Neural cell (in vitro differentiated cells): Measurements from ENCODE around the gene TTLL5. TPM values are rescaled to one million over a fixed set of nuclear protein-coding genes. Genes with fewer than 3 reads are reported as not detected.

ENCODE experiments used
- H2AFZ ChIP-seq: fragments of 200-600, 300-800 bp; sonication (generic), shearing (Covaris generic); 2 replicates; pipeline ENCODE4 v1.6.0; 2014; ENCODE audit warnings: low read depth, mild to moderate bottlenecking, antibody characterized with exemption, low read length, moderate library complexity
- H3F3A ChIP-seq: fragments of 200-600 bp; shearing (Covaris generic); 2 replicates; pipeline ENCODE4 v1.6.1; 2016; ENCODE audit warnings: mild to moderate bottlenecking, moderate library complexity, mixed read lengths, antibody characterized with exemption, low read length; ENCODE audit not compliant: insufficient read depth, poor library complexity, severe bottlenecking
- H3K27ac ChIP-seq: fragments of 200-600, 300-800 bp; sonication (generic), shearing (Covaris generic); 2 replicates; pipeline ENCODE4 v1.5.1; 2014; ENCODE audit warnings: mild to moderate bottlenecking, low read length, moderate library complexity
- H3K27me3 ChIP-seq: fragments of 300-800, 200-600 bp; sonication (generic), shearing (Covaris generic); 2 replicates; pipeline ENCODE4 v1.6.0; 2014; ENCODE audit warnings: mild to moderate bottlenecking, low read depth, low read length, moderate library complexity; ENCODE audit not compliant: insufficient read depth
- H3K36me3 ChIP-seq: fragments of 300-800, 200-600 bp; sonication (generic), shearing (Covaris generic); 2 replicates; pipeline ENCODE4 v1.5.1; 2014; ENCODE audit warnings: mild to moderate bottlenecking, antibody characterized with exemption, low read length, moderate library complexity; ENCODE audit not compliant: insufficient read depth
- H3K4me2 ChIP-seq: fragments of 300-800, 200-600 bp; sonication (generic), shearing (Covaris generic); 2 replicates; pipeline ENCODE4 v1.6.0; 2014; ENCODE audit warnings: mild to moderate bottlenecking, low read length
- H3K4me3 ChIP-seq: fragments of 300-800, 200-600 bp; sonication (generic), shearing (Covaris generic); 2 replicates; pipeline ENCODE4 v1.5.1; 2014; ENCODE audit warnings: mild to moderate bottlenecking, low read length, moderate library complexity
- H3K79me2 ChIP-seq: fragments of 200-600 bp; shearing (Covaris generic); replicated peaks from 2 replicates; pipeline ENCODE4 v1.6.0; 2014; ENCODE audit warnings: mild to moderate bottlenecking, low read length, moderate library complexity; ENCODE audit not compliant: insufficient read depth
- H3K9ac ChIP-seq: fragments of 300-800, 200-600 bp; sonication (generic), shearing (Covaris generic); 2 replicates; pipeline ENCODE4 v1.6.1; 2016; ENCODE audit warnings: mild to moderate bottlenecking, low read length, mixed read lengths
- H3K9me2 ChIP-seq: fragments of 200-600 bp; shearing (Covaris generic); 2 replicates; pipeline ENCODE4 v1.6.1; 2016; ENCODE audit warnings: mild to moderate bottlenecking, low read length, mixed read lengths; ENCODE audit not compliant: insufficient read depth
- H3K9me3 ChIP-seq: fragments of 200-600, 300-800 bp; sonication (generic), shearing (Covaris generic); 2 replicates; pipeline ENCODE4 v1.6.1; 2016; ENCODE audit warnings: mild to moderate bottlenecking, mixed run types, low read length, moderate library complexity, mixed read lengths
- H4K20me1 ChIP-seq: fragments of 200-600 bp; shearing (Covaris generic); 2 replicates; pipeline ENCODE4 v1.6.1; 2016; ENCODE audit warnings: mild to moderate bottlenecking, mixed run types; ENCODE audit not compliant: insufficient read depth
- EP300 ChIP-seq: fragments of 450-650 bp; conservative IDR thresholded peaks from 2 replicates; pipeline ENCODE4 v1.6.1; 2014; ENCODE audit warnings: antibody characterized with exemption, mild to moderate bottlenecking, moderate library complexity; ENCODE audit not compliant: poor library complexity, severe bottlenecking
- EZH2 ChIP-seq: fragments of 200-600, 300-800 bp; shearing (Covaris generic), sonication (generic); IDR thresholded peaks from 2 replicates; pipeline ENCODE4 v1.6.1; 2014; ENCODE audit warnings: antibody characterized with exemption, low read length, borderline replicate concordance, mild to moderate bottlenecking; ENCODE audit not compliant: insufficient read depth, poor library complexity, severe bottlenecking
- MXI1 ChIP-seq: fragments of 450-650 bp; conservative IDR thresholded peaks from 2 replicates; pipeline ENCODE4 v1.6.1; 2014; ENCODE audit warnings: antibody characterized with exemption, mild to moderate bottlenecking; ENCODE audit not compliant: poor library complexity, severe bottlenecking
- POLR2AphosphoS5 ChIP-seq: IDR thresholded peaks from 2 replicates; pipeline ENCODE4 v1.6.1; 2012
- RAD21 ChIP-seq: fragments of 450-650 bp; conservative IDR thresholded peaks from 2 replicates; pipeline ENCODE4 v1.6.1; 2014; ENCODE audit warnings: antibody characterized with exemption, mild to moderate bottlenecking, moderate library complexity
- SMC3 ChIP-seq: fragments of 450-650 bp; conservative IDR thresholded peaks from 2 replicates; pipeline ENCODE4 v1.6.1; 2014; ENCODE audit warnings: antibody characterized with exemption, mild to moderate bottlenecking, moderate library complexity; ENCODE audit not compliant: poor library complexity
- TAF1 ChIP-seq: IDR thresholded peaks from 2 replicates; pipeline ENCODE4 v1.6.1; 2012; ENCODE audit warnings: low read depth
- polyA plus RNA-seq: library from polyadenylated mRNA; depleted of rRNA; stranded (reverse); fragments of >200 nt; gene quantifications from 2 replicates; pipeline ENCODE4 v1.2.3, GENCODE V29; 2014
- TF ChIP-seq, protein P1 (sequence below): fragments of 450-650 bp; IDR thresholded peaks from 2 replicates; pipeline ENCODE4 v1.5.1; 2014; ENCODE audit warnings: antibody characterized with exemption, mild to moderate bottlenecking, moderate library complexity; ENCODE audit not compliant: poor library complexity, severe bottlenecking
- TF ChIP-seq, protein P2 (sequence below): IDR thresholded peaks from 2 replicates; pipeline ENCODE4 v1.6.1; 2012; ENCODE audit warnings: borderline replicate concordance

TTLL5 gene
- polyA plus RNA-seq, 1 donor from 2014 or later: 8.2 TPM

DNA sequence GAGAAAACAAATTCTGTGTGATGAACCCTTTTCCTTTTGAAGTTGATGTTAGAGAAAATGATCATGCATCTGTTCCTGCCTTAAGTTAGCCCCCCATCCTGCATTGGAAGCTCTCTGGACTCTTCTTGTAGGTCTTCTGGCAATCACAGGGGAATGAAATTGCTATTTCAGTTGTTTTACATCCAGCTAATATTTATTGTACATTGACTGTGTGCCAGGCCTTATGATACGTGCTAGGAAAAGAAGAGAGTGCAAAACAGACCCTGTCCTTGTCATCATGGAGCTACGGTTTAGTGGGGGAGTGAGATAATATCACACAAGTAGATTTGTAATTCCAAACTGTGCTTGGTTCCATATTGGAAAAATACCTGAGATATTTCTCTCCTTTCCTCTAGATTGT lies 202.2 kb downstream of the TTLL5 start:
- Histone ChIP-seq H3K79me2 (no peaks in the 10 kb centered on the region), H3K27me3 (no peaks in the 10 kb centered on the region), H3K4me2 (no peak overlapping the region), H3F3A (no peaks in the 10 kb centered on the region), H3K27ac (no peak overlapping the region), H3K36me3 (no peaks in the 10 kb centered on the region), H3K4me3 (no peak overlapping the region), H3K9me2 (no peaks in the 10 kb centered on the region), H3K9me3 (no peaks in the 10 kb centered on the region), H3K9ac (no peak overlapping the region), H2AFZ (no peak overlapping the region), H4K20me1 (no peaks in the 10 kb centered on the region)
- TF ChIP-seq, protein P1, sequence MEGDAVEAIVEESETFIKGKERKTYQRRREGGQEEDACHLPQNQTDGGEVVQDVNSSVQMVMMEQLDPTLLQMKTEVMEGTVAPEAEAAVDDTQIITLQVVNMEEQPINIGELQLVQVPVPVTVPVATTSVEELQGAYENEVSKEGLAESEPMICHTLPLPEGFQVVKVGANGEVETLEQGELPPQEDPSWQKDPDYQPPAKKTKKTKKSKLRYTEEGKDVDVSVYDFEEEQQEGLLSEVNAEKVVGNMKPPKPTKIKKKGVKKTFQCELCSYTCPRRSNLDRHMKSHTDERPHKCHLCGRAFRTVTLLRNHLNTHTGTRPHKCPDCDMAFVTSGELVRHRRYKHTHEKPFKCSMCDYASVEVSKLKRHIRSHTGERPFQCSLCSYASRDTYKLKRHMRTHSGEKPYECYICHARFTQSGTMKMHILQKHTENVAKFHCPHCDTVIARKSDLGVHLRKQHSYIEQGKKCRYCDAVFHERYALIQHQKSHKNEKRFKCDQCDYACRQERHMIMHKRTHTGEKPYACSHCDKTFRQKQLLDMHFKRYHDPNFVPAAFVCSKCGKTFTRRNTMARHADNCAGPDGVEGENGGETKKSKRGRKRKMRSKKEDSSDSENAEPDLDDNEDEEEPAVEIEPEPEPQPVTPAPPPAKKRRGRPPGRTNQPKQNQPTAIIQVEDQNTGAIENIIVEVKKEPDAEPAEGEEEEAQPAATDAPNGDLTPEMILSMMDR: no peak
- TF ChIP-seq POLR2AphosphoS5: no peak
- no peak for TF ChIP-seq EZH2
- no peak for TF ChIP-seq RAD21

DNA sequence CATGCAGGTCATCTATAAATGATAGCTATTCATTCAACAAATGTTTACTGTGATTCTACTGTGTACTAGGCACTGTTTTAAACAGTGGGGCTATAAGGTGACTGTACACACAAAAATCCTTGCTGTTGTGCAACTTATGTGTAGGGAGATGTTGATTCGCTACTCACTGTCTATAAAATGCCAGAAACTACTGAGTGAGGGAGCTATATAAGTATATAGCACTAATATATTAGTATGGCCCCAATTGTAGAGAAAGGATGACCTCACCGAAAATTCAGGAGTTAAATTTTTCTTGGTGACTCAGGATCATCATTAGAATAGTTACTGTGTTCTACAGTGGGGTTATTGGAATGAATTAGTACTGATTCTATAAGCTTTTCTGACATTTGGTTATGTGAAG lies 203.3 kb downstream of the TTLL5 start:
- H3K27me3 ChIP-seq: no peaks in the 10 kb centered on the region
- no peaks in the 10 kb centered on the region for H3K9me2 ChIP-seq
- no peak for TF ChIP-seq EZH2
- TF ChIP-seq MXI1: no peak
- no peak for TF ChIP-seq SMC3
- TF ChIP-seq, protein P2, sequence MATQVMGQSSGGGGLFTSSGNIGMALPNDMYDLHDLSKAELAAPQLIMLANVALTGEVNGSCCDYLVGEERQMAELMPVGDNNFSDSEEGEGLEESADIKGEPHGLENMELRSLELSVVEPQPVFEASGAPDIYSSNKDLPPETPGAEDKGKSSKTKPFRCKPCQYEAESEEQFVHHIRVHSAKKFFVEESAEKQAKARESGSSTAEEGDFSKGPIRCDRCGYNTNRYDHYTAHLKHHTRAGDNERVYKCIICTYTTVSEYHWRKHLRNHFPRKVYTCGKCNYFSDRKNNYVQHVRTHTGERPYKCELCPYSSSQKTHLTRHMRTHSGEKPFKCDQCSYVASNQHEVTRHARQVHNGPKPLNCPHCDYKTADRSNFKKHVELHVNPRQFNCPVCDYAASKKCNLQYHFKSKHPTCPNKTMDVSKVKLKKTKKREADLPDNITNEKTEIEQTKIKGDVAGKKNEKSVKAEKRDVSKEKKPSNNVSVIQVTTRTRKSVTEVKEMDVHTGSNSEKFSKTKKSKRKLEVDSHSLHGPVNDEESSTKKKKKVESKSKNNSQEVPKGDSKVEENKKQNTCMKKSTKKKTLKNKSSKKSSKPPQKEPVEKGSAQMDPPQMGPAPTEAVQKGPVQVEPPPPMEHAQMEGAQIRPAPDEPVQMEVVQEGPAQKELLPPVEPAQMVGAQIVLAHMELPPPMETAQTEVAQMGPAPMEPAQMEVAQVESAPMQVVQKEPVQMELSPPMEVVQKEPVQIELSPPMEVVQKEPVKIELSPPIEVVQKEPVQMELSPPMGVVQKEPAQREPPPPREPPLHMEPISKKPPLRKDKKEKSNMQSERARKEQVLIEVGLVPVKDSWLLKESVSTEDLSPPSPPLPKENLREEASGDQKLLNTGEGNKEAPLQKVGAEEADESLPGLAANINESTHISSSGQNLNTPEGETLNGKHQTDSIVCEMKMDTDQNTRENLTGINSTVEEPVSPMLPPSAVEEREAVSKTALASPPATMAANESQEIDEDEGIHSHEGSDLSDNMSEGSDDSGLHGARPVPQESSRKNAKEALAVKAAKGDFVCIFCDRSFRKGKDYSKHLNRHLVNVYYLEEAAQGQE: no peak
- no peak for TF ChIP-seq RAD21
- no peak for TF ChIP-seq POLR2AphosphoS5
- no peak for TF ChIP-seq TAF1
- TF ChIP-seq, protein P1: no peak
- TF ChIP-seq EP300: no peak
- H3F3A ChIP-seq: no peaks in the 10 kb centered on the region
- H3K9ac ChIP-seq: no peak overlapping the region
- no peaks in the 10 kb centered on the region for H3K9me3 ChIP-seq
- no peaks in the 10 kb centered on the region for H3K36me3 ChIP-seq
- H3K4me2 ChIP-seq: no peak overlapping the region
- no peaks in the 10 kb centered on the region for H4K20me1 ChIP-seq
- no peaks in the 10 kb centered on the region for H3K79me2 ChIP-seq
- H3K27ac ChIP-seq: no peak overlapping the region
- no peak overlapping the region for H2AFZ ChIP-seq
- H3K4me3 ChIP-seq: no peak overlapping the region
